HepG2 (cell line): ENCODE data around the gene BABAM2. TPM values are rescaled to one million over a fixed set of nuclear protein-coding genes. Genes with fewer than 3 reads are reported as not detected.

Experiments used
- ATAC-seq: fragments of 200-7000 bp; cut with Tn5 transposase; 3 replicates; pipeline ENCODE4 v1.9.1; 2020; ENCODE audit warnings: mild to moderate bottlenecking, moderate library complexity
- BruUV-seq: library from RNA; stranded (reverse); fragments of 400-500 nt; replicated peaks from 2 replicates; lab custom pipeline; 2021; lab: Mats Ljungman, UMichigan
- CTCF ChIA-PET: fragments of 300-600 bp; formaldehyde crosslinking; extraction: SDS; loops from one replicate; lab custom pipeline; 2021; ENCODE audit warnings: low total read pairs, inconsistent platforms, low intra/inter-chr PET ratio; lab: Yijun Ruan, JAX
- POLR2A ChIA-PET: fragments of 350-600 bp; sonication (Branson Sonifier 250); formaldehyde crosslinking; loops from one replicate; lab custom pipeline; 2020; ENCODE audit warnings: antibody characterized with exemption, inconsistent platforms; lab: Yijun Ruan, JAX
- DNase-seq: peaks from one replicate; pipeline ENCODE4 v3.0.0-alpha.2; 2015; ENCODE audit warnings: low spot score
- FAIRE-seq: peaks from 3 replicates; lab custom pipeline; 2011; peaks lifted over from hg19 to GRCh38; lab: Jason Lieb, UNC
- H2AFZ ChIP-seq: one replicate; pipeline ENCODE4 v1.6.1; 2011; ENCODE audit warnings: low read length, inconsistent platforms
- H3K27ac ChIP-seq: fragments of 300-600 bp; 3 replicates; pipeline ENCODE4 v1.8.0; 2011; ENCODE audit warnings: mixed run types, mild to moderate bottlenecking, mixed read lengths, low read length, inconsistent platforms; ENCODE audit not compliant: insufficient read depth; ENCODE audit errors: extremely low read length
- H3K27me3 ChIP-seq, 2 experiments: fragments of 200-600 bp in 1 of 2; 2 replicates in 1 of 2; 3 replicates in 1 of 2; pipeline versions ENCODE4 v1.6.0 to v1.8.0; 2011; ENCODE audit warnings: low read length in 2 of 2, mild to moderate bottlenecking in 2 of 2, moderate library complexity in 2 of 2, inconsistent platforms in 1 of 2; ENCODE audit not compliant: insufficient read depth in 2 of 2, control insufficient read depth in 1 of 2
- H3K36me3 ChIP-seq, 2 experiments: fragments of 200-600 bp in 1 of 2; replicated peaks in 1 of 2; 2 replicates in 1 of 2; 3 replicates in 1 of 2; pipeline versions ENCODE4 v1.5.1 to v1.8.0; 2011; ENCODE audit warnings: low read length in 2 of 2, inconsistent platforms in 1 of 2; ENCODE audit not compliant: insufficient read depth in 2 of 2, control insufficient read depth in 1 of 2
- H3K4me1 ChIP-seq: 2 replicates; pipeline ENCODE4 v1.5.1; 2012; ENCODE audit warnings: low read length, inconsistent platforms; ENCODE audit not compliant: insufficient read depth
- H3K4me2 ChIP-seq: 2 replicates; pipeline ENCODE4 v1.6.0; 2011; ENCODE audit warnings: low read depth, low read length, inconsistent platforms
- H3K4me3 ChIP-seq, 3 experiments: fragments of 200-600 bp in 1 of 3; sonication (generic), shearing (Covaris generic) in 1 of 3; replicated peaks in 1 of 3; 2 replicates each; pipeline ENCODE4 v1.5.1; 2011 to 2016; ENCODE audit warnings: low read length in 3 of 3, inconsistent platforms in 2 of 3, low read depth in 2 of 3, mild to moderate bottlenecking in 2 of 3, control low read depth in 1 of 3, mixed read lengths in 1 of 3; ENCODE audit not compliant: insufficient read depth in 1 of 3
- H3K79me2 ChIP-seq: one replicate; pipeline ENCODE4 v1.6.1; 2011; ENCODE audit warnings: low read length, inconsistent platforms; ENCODE audit not compliant: insufficient read depth
- H3K9ac ChIP-seq: 2 replicates; pipeline ENCODE4 v1.6.0; 2011; ENCODE audit warnings: mild to moderate bottlenecking, low read depth, low read length, inconsistent platforms; ENCODE audit not compliant: insufficient read depth
- H3K9me3 ChIP-seq: 2 replicates; pipeline ENCODE4 v1.5.1; 2012; ENCODE audit warnings: mild to moderate bottlenecking, low read length
- H4K20me1 ChIP-seq: 2 replicates; pipeline ENCODE4 v1.6.0; 2011; ENCODE audit warnings: inconsistent platforms, mild to moderate bottlenecking, low read length, moderate library complexity; ENCODE audit not compliant: insufficient read depth
- IKZF1 ChIP-seq: fragments of 450-650 bp; IDR thresholded peaks from 2 replicates; pipeline ENCODE4 v1.7.1; 2016
- NPAS2 ChIP-seq: sonication (generic); formaldehyde crosslinking; IDR thresholded peaks from 2 replicates; pipeline ENCODE4 v1.8.0; 2022; ENCODE audit warnings: mild to moderate bottlenecking, missing genetic modification reagents, borderline replicate concordance
- RARG ChIP-seq: sonication (generic); formaldehyde crosslinking; IDR thresholded peaks from 2 replicates; pipeline ENCODE4 v1.4.0; 2020; ENCODE audit warnings: low read depth, mild to moderate bottlenecking, missing genetic modification reagents
- RFX3 ChIP-seq: IDR thresholded peaks from 2 replicates; pipeline ENCODE4 v1.6.1; 2016; ENCODE audit warnings: missing biosample characterization, missing genetic modification reagents
- ZC3H4 ChIP-seq: sonication (generic); formaldehyde crosslinking; IDR thresholded peaks from 2 replicates; pipeline ENCODE4 v1.4.0; 2020; ENCODE audit warnings: missing genetic modification reagents, borderline replicate concordance
- ZNF577 ChIP-seq: sonication (generic); formaldehyde crosslinking; IDR thresholded peaks from 2 replicates; pipeline ENCODE4 v1.4.0; 2020; ENCODE audit warnings: mild to moderate bottlenecking, low read depth, missing genetic modification reagents, borderline replicate concordance
- WGBS: methylation state at CpG from one replicate; pipeline ENCODE4 v1.1.6; 2017; ENCODE audit warnings: low lambda C conversion rate; 5-methylcytosine and 5-hydroxymethylcytosine counted together
- in situ Hi-C: cut with HindIII; loops from 2 replicates; pipeline ENCODE4 v1.10.0; 2017; ENCODE audit warnings: low pct_unique_long_range_greater_than_20kb; ENCODE audit not compliant: extremely low pct_ligation_motif_present
- intact Hi-C: fragments of 100-400 bp; cut with micrococcal nuclease; formaldehyde crosslinking; loops from one replicate; pipeline ENCODE4 v1.10.0; 2022; ENCODE audit not compliant: unreplicated experiment
- polyA plus RNA-seq, 8 experiments: library from polyadenylated mRNA; depleted of rRNA in 3 of 8; stranded (reverse) in 7 of 8; unstranded in 1 of 8; fragments of >200 nt; fragmentation: Illumina TruSeq in 4 of 8; extraction: Trizol in 4 of 8; gene quantifications; 2 replicates each; pipeline versions ENCODE4 v1.2.1 to v1.2.3, GENCODE V29; 2011 to 2016; ENCODE audit warnings: low read depth in 4 of 8, missing spikeins in 1 of 8, mixed read lengths in 1 of 8; ENCODE audit not compliant: insufficient read depth in 1 of 8
- total RNA-seq, 5 experiments: library from RNA; depleted of rRNA; stranded (reverse); fragments of >200 nt; fragmentation: Illumina TruSeq; extraction: Trizol; gene quantifications; 2 replicates each; pipeline ENCODE4 v1.2.3, GENCODE V29; 2016; ENCODE audit warnings: low read depth in 1 of 5
- TF ChIP-seq, protein P1 (sequence below), 2 experiments: IDR thresholded peaks; 2 replicates each; pipeline ENCODE4 v1.6.1; 2011 to 2012; ENCODE audit warnings: low read length in 2 of 2, borderline replicate concordance in 1 of 2, low read depth in 1 of 2, mild to moderate bottlenecking in 1 of 2, moderate library complexity in 1 of 2
- TF ChIP-seq, protein P2 (sequence below): sonication (generic); formaldehyde crosslinking; IDR thresholded peaks from 2 replicates; pipeline ENCODE4 v1.4.0; 2020; ENCODE audit warnings: missing genetic modification reagents, borderline replicate concordance
- TF ChIP-seq, protein P3 (sequence below), 2 experiments: sonication (generic) in 1 of 2; formaldehyde crosslinking in 1 of 2; IDR thresholded peaks; 2 replicates each; pipeline versions ENCODE4 v1.5.1 to v1.6.1; 2011 to 2020; ENCODE audit warnings: borderline replicate concordance in 1 of 2, low read depth in 1 of 2, low read length in 1 of 2, mild to moderate bottlenecking in 1 of 2, missing genetic modification reagents in 1 of 2, moderate library complexity in 1 of 2

The BABAM2 gene
- total and polyA plus RNA-seq, 2 of the 13 experiments (the other 11 are each of a cell fraction or from before 2014, with no cell fraction given), result 24.9 to 28.0 TPM

DNA sequence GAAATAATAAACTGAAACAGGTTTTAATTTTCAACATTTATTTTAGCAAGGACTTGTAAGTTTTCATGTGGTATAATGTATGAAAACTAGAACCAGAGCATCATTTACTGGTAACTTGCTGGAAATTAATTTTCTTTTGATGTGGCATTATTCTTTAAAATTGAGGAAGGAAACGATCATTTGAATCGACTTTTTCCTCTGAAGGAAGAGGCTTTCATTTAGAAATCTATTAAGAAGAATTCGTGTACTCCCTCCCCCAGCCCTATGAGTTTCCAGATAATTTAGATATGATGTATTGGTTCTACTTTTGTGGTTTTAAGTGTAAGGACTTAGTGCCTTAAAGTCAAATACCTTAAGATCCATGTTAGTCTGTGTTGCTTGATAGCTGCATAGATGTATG lies 2.5 kb downstream of the BABAM2 start:
- no peak for DNase-seq
- intact Hi-C loops, result loop anchor here (5.0 to 10.0 kb wide), 3 partner anchors 34 to 168 kb away; no protein-coding TSS in a partner anchor
- no peak for ATAC-seq
- no TSS peak for BruUV-seq
- H3K79me2 ChIP-seq, result peaks cover 25% of the 10 kb centered on the region
- in situ Hi-C loops, result no loop called here
- WGBS, result 79% methylated on average over 3 of the region's 3 CpGs
- H3K9me3 ChIP-seq, result no peaks in the 10 kb centered on the region
- CTCF ChIA-PET, result no interaction called here
- no peak overlapping the region for H3K27ac ChIP-seq
- no peak overlapping the region for H3K4me2 ChIP-seq
- TF ChIP-seq ZC3H4 (CRISPR knock-in tag) (no peak), RFX3 (CRISPR knock-in tag) (no peak), NPAS2 (no peak), RARG (CRISPR knock-in tag) (no peak), IKZF1 (no peak), ZNF577 (CRISPR knock-in tag) (no peak)
- TF ChIP-seq, protein P1, sequence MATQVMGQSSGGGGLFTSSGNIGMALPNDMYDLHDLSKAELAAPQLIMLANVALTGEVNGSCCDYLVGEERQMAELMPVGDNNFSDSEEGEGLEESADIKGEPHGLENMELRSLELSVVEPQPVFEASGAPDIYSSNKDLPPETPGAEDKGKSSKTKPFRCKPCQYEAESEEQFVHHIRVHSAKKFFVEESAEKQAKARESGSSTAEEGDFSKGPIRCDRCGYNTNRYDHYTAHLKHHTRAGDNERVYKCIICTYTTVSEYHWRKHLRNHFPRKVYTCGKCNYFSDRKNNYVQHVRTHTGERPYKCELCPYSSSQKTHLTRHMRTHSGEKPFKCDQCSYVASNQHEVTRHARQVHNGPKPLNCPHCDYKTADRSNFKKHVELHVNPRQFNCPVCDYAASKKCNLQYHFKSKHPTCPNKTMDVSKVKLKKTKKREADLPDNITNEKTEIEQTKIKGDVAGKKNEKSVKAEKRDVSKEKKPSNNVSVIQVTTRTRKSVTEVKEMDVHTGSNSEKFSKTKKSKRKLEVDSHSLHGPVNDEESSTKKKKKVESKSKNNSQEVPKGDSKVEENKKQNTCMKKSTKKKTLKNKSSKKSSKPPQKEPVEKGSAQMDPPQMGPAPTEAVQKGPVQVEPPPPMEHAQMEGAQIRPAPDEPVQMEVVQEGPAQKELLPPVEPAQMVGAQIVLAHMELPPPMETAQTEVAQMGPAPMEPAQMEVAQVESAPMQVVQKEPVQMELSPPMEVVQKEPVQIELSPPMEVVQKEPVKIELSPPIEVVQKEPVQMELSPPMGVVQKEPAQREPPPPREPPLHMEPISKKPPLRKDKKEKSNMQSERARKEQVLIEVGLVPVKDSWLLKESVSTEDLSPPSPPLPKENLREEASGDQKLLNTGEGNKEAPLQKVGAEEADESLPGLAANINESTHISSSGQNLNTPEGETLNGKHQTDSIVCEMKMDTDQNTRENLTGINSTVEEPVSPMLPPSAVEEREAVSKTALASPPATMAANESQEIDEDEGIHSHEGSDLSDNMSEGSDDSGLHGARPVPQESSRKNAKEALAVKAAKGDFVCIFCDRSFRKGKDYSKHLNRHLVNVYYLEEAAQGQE (IDR thresholded peaks at IDR 0.05; ENCODE audit: borderline replicate concordance in 1 of 2, low read depth in 1 of 2, low read length in 2 of 2), result no peak
- TF ChIP-seq, protein P2, sequence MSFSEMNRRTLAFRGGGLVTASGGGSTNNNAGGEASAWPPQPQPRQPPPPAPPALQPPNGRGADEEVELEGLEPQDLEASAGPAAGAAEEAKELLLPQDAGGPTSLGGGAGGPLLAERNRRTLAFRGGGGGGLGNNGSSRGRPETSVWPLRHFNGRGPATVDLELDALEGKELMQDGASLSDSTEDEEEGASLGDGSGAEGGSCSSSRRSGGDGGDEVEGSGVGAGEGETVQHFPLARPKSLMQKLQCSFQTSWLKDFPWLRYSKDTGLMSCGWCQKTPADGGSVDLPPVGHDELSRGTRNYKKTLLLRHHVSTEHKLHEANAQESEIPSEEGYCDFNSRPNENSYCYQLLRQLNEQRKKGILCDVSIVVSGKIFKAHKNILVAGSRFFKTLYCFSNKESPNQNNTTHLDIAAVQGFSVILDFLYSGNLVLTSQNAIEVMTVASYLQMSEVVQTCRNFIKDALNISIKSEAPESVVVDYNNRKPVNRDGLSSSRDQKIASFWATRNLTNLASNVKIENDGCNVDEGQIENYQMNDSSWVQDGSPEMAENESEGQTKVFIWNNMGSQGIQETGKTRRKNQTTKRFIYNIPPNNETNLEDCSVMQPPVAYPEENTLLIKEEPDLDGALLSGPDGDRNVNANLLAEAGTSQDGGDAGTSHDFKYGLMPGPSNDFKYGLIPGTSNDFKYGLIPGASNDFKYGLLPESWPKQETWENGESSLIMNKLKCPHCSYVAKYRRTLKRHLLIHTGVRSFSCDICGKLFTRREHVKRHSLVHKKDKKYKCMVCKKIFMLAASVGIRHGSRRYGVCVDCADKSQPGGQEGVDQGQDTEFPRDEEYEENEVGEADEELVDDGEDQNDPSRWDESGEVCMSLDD, result no peak
- TF ChIP-seq, protein P3, sequence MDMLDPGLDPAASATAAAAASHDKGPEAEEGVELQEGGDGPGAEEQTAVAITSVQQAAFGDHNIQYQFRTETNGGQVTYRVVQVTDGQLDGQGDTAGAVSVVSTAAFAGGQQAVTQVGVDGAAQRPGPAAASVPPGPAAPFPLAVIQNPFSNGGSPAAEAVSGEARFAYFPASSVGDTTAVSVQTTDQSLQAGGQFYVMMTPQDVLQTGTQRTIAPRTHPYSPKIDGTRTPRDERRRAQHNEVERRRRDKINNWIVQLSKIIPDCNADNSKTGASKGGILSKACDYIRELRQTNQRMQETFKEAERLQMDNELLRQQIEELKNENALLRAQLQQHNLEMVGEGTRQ (IDR thresholded peaks at IDR 0.05; ENCODE audit: low read depth, low read length), result no peak
- TF ChIP-seq, protein P3 (CRISPR knock-in tag; IDR thresholded peaks at IDR 0.05; ENCODE audit: borderline replicate concordance), result no peak
- peaks cover 7 to 29% of the 10 kb centered on the region in 2 experiments for H3K36me3 ChIP-seq
- FAIRE-seq, result no peak
- H3K4me3 ChIP-seq, result no peak overlapping the region
- POLR2A ChIA-PET, result no interaction called here
- H4K20me1 ChIP-seq, result no peaks in the 10 kb centered on the region
- H2AFZ ChIP-seq, result no peak overlapping the region
- H3K9ac ChIP-seq, result no peak overlapping the region
- no peaks in the 10 kb centered on the region; a peak in 1 of 5 replicates for H3K27me3 ChIP-seq
- peaks cover 32% of the 10 kb centered on the region for H3K4me1 ChIP-seq
